ENCODE results near the gene ZNF302.
"Not testable (repeated sequence)": the region's sequence is repeated elsewhere in the genome, so short reads cannot be mapped to it uniquely, and the experiment has no call there.

Gene ZNF302

GRCh38 chr19:34677386-34678084 lies at the start of gene ZNF302:
Gene ZNF302 (plus strand): TSS chr19:34677678. CDS start chr19:34678805, 1,127 bp downstream.
- in situ Hi-C loops (cut with HindIII; ENCODE audit: low sequenced_read_pairs) = no loop called here

- in situ Hi-C loops (cut with HindIII; ENCODE audit: low sequenced_read_pairs) = no loop called here
Observed at GRCh38 chr19:34633802-34634201, 43.7 kb upstream of the ZNF302 start.

GRCh38 chr19:34639491-34640085 lies 37.9 kb upstream of the ZNF302 start:
- in situ Hi-C loops (cut with HindIII; ENCODE audit: low sequenced_read_pairs) = no loop called here

- in situ Hi-C loops (cut with HindIII; ENCODE audit: low sequenced_read_pairs) = no loop called here
Observed at GRCh38 chr19:34642241-34642640, 35.2 kb upstream of the ZNF302 start.

- in situ Hi-C loops (cut with HindIII; ENCODE audit: low sequenced_read_pairs) = no loop called here
Observed at GRCh38 chr19:34644991-34645461, 32.5 kb upstream of the ZNF302 start.

GRCh38 chr19:34645551-34645950 lies 31.9 kb upstream of the ZNF302 start:
- in situ Hi-C loops (cut with HindIII; ENCODE audit: low sequenced_read_pairs) = no loop called here

GRCh38 chr19:34649886-34650543 lies 27.5 kb upstream of the ZNF302 start:
- in situ Hi-C loops (cut with HindIII; ENCODE audit: low sequenced_read_pairs) = no loop called here

- in situ Hi-C loops (cut with HindIII; ENCODE audit: low sequenced_read_pairs) = no loop called here
Observed at GRCh38 chr19:34651747-34652146, 25.7 kb upstream of the ZNF302 start.

GRCh38 chr19:34654796-34655195 lies 22.7 kb upstream of the ZNF302 start:
- in situ Hi-C loops (cut with HindIII; ENCODE audit: low sequenced_read_pairs) = no loop called here

GRCh38 chr19:34655651-34656050 lies 21.8 kb upstream of the ZNF302 start:
- in situ Hi-C loops (cut with HindIII; ENCODE audit: low sequenced_read_pairs) = no loop called here

- in situ Hi-C loops (cut with HindIII; ENCODE audit: low sequenced_read_pairs) = no loop called here
Observed at GRCh38 chr19:34661357-34661756, 16.1 kb upstream of the ZNF302 start.

- in situ Hi-C loops (cut with HindIII; ENCODE audit: low sequenced_read_pairs) = no loop called here
Observed at GRCh38 chr19:34662919-34663318, 14.6 kb upstream of the ZNF302 start.

- in situ Hi-C loops (cut with HindIII; ENCODE audit: low sequenced_read_pairs) = no loop called here
Observed at GRCh38 chr19:34664168-34664567, 13.3 kb upstream of the ZNF302 start.

GRCh38 chr19:34664870-34665269 lies 12.6 kb upstream of the ZNF302 start:
- in situ Hi-C loops (cut with HindIII; ENCODE audit: low sequenced_read_pairs) = no loop called here

GRCh38 chr19:34665275-34665674 lies 12.2 kb upstream of the ZNF302 start:
- in situ Hi-C loops (cut with HindIII; ENCODE audit: low sequenced_read_pairs) = not testable (repeated sequence)

- in situ Hi-C loops (cut with HindIII; ENCODE audit: low sequenced_read_pairs) = no loop called here
Observed at GRCh38 chr19:34666200-34666957, 11.1 kb upstream of the ZNF302 start.

GRCh38 chr19:34666958-34667265 lies 10.6 kb upstream of the ZNF302 start:
- in situ Hi-C loops (cut with HindIII; ENCODE audit: low sequenced_read_pairs) = no loop called here

- in situ Hi-C loops (cut with HindIII; ENCODE audit: low sequenced_read_pairs) = no loop called here
Observed at GRCh38 chr19:34667349-34668076, 10.0 kb upstream of the ZNF302 start.

GRCh38 chr19:34668077-34668689 lies 9.3 kb upstream of the ZNF302 start:
- in situ Hi-C loops (cut with HindIII; ENCODE audit: low sequenced_read_pairs) = not testable (repeated sequence)

GRCh38 chr19:34668690-34669089 lies 8.8 kb upstream of the ZNF302 start:
- in situ Hi-C loops (cut with HindIII; ENCODE audit: low sequenced_read_pairs) = not testable (repeated sequence)
